Measurements from ENCODE around the gene BAG1. TPM values are rescaled to one million over a fixed set of nuclear protein-coding genes. Genes with fewer than 3 reads are reported as not detected.

Gene BAG1
- total RNA-seq, 4 donors from 2014 or later = 128 to 165 (median 139) TPM

- H3K4me3 ChIP-seq = no peak overlapping the region
- H3K4me1 ChIP-seq = peaks cover 0 to 8% (median 0%) of the 10 kb centered on the region in 3 donors
- no peaks in the 10 kb centered on the region for H3K27me3 ChIP-seq
- no peaks in the 10 kb centered on the region for H3K36me3 ChIP-seq
- H3K9me3 ChIP-seq = no peaks in the 10 kb centered on the region
- TF ChIP-seq POLR2A (IDR thresholded peaks at IDR 0.05) = no peak
- TF ChIP-seq, protein P1, sequence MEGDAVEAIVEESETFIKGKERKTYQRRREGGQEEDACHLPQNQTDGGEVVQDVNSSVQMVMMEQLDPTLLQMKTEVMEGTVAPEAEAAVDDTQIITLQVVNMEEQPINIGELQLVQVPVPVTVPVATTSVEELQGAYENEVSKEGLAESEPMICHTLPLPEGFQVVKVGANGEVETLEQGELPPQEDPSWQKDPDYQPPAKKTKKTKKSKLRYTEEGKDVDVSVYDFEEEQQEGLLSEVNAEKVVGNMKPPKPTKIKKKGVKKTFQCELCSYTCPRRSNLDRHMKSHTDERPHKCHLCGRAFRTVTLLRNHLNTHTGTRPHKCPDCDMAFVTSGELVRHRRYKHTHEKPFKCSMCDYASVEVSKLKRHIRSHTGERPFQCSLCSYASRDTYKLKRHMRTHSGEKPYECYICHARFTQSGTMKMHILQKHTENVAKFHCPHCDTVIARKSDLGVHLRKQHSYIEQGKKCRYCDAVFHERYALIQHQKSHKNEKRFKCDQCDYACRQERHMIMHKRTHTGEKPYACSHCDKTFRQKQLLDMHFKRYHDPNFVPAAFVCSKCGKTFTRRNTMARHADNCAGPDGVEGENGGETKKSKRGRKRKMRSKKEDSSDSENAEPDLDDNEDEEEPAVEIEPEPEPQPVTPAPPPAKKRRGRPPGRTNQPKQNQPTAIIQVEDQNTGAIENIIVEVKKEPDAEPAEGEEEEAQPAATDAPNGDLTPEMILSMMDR (IDR thresholded peaks at IDR 0.05) = no peak
- TF ChIP-seq EP300 (IDR thresholded peaks at IDR 0.05) = no peak
- TF ChIP-seq POLR2AphosphoS5 (IDR thresholded peaks at IDR 0.05) = no peak
- peak overlapping the region in 1 of 4 donors; percentile 2 for H3K27ac ChIP-seq
- ATAC-seq = peak; percentile 58
- 84 to 89% methylated on average over 3 to 9 of the region's 10 CpGs for WGBS, 2 donors (ENCODE audit: low coverage in 1 of 2)
These were observed 37.5 kb downstream of the BAG1 start for GRCh38 chr9:33227008-33227398.

DNA sequence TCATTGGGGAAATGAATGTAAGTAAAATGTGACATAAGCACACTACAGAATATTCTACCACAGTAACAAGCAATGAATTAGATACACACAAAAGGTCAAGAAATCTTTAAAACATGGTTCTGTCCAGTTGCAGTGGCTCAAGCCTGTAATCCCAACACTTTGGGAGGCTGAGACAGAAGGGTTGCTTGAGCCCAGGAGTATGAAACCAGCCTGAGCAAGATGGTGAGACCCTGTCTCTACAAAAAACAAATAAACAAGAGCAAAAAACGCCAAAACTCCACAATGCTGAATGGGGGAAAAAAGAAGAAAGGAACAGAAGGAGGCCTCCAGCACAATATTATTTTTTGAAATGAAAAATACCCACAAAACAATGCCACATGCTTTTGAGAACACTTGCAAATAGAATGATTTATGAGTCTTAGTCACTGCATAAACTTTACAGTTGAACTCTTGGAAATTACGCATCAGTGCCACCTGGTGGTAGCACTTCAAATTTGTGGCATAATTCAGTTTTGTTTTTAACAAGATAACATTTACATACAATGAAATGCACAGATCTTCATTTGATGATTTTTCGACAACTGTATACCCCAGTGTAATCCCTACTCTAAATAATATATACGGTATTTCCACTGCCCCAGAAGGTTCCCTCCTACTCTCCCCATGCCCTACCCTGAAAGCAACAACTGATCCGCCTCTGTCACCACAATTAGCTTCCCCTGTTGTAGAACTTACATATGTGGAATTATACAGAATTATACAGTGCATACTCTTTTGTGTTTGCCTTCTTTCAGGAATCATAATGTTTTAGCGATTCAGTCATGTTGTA lies 39.0 kb downstream of the BAG1 start:
- Histone ChIP-seq H3K9me3 (no peaks in the 10 kb centered on the region), H3K4me1 (peaks cover 0 to 8% (median 0%) of the 10 kb centered on the region in 3 donors), H3K36me3 (no peaks in the 10 kb centered on the region), H3K27me3 (no peaks in the 10 kb centered on the region), H3K4me3 (no peak overlapping the region), H3K27ac (no peak overlapping the region)
- ATAC-seq = peak; percentile 40
- TF ChIP-seq, protein P1 (IDR thresholded peaks at IDR 0.05) = peak; percentile 79 to 95 (median 88)
- TF ChIP-seq EP300 (IDR thresholded peaks at IDR 0.05) = no peak
- peak; percentile 54 for TF ChIP-seq POLR2AphosphoS5 (IDR thresholded peaks at IDR 0.05)
- WGBS, 2 donors (ENCODE audit: low coverage in 1 of 2) = 21 to 32% methylated on average over 6 of the region's 6 CpGs

DNA sequence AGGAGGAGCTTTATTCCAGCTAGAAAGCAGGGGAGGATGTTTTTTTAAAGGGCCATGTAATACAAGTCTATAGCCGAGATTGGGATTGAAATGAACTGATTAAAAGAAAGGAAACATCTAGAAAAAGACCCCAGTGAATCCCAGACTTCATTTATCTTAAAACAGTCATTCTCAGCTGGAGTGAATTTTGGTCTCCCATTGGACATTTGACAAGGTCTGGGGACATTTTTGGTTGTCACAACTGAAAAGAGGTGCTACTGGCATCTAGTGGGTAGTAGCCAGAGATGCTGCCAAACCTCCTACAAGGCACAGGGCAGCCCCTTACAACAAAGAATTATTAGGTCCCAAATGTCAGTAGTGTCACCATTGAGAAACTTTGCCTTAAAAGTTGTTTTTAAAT lies 40.8 kb downstream of the BAG1 start:
- no peaks in the 10 kb centered on the region for H3K9me3 ChIP-seq

DNA sequence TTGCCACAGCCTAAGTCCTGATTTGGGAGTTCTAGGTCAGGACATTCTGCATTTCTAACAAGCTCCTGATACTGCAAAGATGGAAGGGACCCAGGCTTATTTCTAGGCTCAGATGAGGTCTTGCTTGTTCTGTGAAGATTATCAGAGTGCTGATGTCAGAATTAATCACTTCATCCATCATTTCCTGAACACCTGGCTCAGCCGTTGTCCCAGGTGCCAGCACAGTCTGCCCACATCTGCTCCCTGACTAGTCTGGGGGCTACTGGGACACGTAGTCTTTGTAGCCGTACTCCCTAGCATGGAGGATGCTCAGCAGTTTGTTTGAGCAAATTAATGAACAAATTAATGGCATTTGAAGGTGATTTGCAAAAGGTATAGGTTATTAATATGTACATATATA lies 42.5 kb downstream of the BAG1 start:
- no peak for TF ChIP-seq POLR2AphosphoS5 (IDR thresholded peaks at IDR 0.05)
- TF ChIP-seq POLR2A (IDR thresholded peaks at IDR 0.05) = no peak
- no peak for TF ChIP-seq EP300 (IDR thresholded peaks at IDR 0.05)
- TF ChIP-seq, protein P1 (IDR thresholded peaks at IDR 0.05) = no peak
- ATAC-seq = no peak
- H3K27ac ChIP-seq = no peak overlapping the region
- H3K36me3 ChIP-seq = no peaks in the 10 kb centered on the region
- H3K4me3 ChIP-seq = no peak overlapping the region
- peaks cover 0 to 8% (median 0%) of the 10 kb centered on the region in 3 donors for H3K4me1 ChIP-seq
- 69% methylated on average over 3 of the region's 3 CpGs; no CpG with 5 or more reads in 1 of the 2 donors for WGBS, 2 donors (ENCODE audit: low coverage in 1 of 2)
- peaks cover 5% of the 10 kb centered on the region for H3K27me3 ChIP-seq
- no peaks in the 10 kb centered on the region for H3K9me3 ChIP-seq

More for the DNA sequence above, 40.8 kb downstream of the BAG1 start:
- WGBS, 2 donors (ENCODE audit: low coverage in 1 of 2) = 50 to 71% methylated on average over 1 of the region's 1 CpG
- H3K36me3 ChIP-seq = no peaks in the 10 kb centered on the region
- H3K4me1 ChIP-seq = peaks cover 0 to 8% (median 0%) of the 10 kb centered on the region in 3 donors
- TF ChIP-seq, protein P1 (IDR thresholded peaks at IDR 0.05) = no peak
- TF ChIP-seq POLR2A (IDR thresholded peaks at IDR 0.05) = no peak
- TF ChIP-seq EP300 (IDR thresholded peaks at IDR 0.05) = no peak
- no peak for TF ChIP-seq POLR2AphosphoS5 (IDR thresholded peaks at IDR 0.05)
- peaks cover 3% of the 10 kb centered on the region for H3K27me3 ChIP-seq
- no peak overlapping the region for H3K27ac ChIP-seq
- ATAC-seq = no peak
- no peak overlapping the region for H3K4me3 ChIP-seq

DNA sequence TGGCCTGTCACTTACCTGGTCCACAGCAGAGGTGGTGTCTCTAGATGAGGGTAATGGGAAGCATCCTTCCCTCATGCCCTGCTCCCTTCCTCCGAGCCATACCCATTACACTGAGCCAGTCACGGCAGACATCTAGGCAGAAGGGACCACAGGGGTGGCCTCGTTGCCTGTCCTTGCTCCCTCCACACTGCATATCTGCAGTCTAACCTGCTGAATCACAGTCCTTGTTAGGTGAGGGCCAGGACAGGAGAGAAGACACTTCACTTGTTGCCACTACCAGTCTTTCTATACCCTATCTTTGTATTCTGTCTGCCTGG lies 43.0 kb downstream of the BAG1 start:
- 83% methylated on average over 1 of the region's 3 CpGs; no CpG with 5 or more reads in 1 of the 2 donors for WGBS, 2 donors (ENCODE audit: low coverage in 1 of 2)
- Histone ChIP-seq H3K27me3 (peaks cover 5% of the 10 kb centered on the region), H3K4me3 (no peak overlapping the region), H3K4me1 (peaks cover 0 to 8% (median 0%) of the 10 kb centered on the region in 3 donors), H3K27ac (no peak overlapping the region), H3K9me3 (no peaks in the 10 kb centered on the region), H3K36me3 (no peaks in the 10 kb centered on the region)
- TF ChIP-seq POLR2AphosphoS5 (IDR thresholded peaks at IDR 0.05) (no peak), EP300 (IDR thresholded peaks at IDR 0.05) (no peak), POLR2A (IDR thresholded peaks at IDR 0.05) (no peak)
- TF ChIP-seq, protein P1 (IDR thresholded peaks at IDR 0.05) = no peak
- ATAC-seq = peak; percentile 16

Measured in gastroesophageal sphincter (tissue), 4 donors.